IPS-20b (cell line): ENCODE results near the gene SRPK1.
A peak's percentile ranks its signal among the peaks of the same experiment; 100 is the strongest.

Experiments used
- H3K27ac ChIP-seq: one replicate; pipeline ENCODE4 v1.5.1; 2013; ENCODE audit warnings: low read length
- H3K27me3 ChIP-seq: 2 replicates; pipeline ENCODE4 v1.6.1; 2013; ENCODE audit warnings: mild to moderate bottlenecking, low read length, inconsistent platforms; ENCODE audit not compliant: insufficient read depth
- H3K36me3 ChIP-seq: 2 replicates; pipeline ENCODE4 v1.6.1; 2013; ENCODE audit warnings: low read depth, mild to moderate bottlenecking, inconsistent platforms, low read length, moderate library complexity; ENCODE audit not compliant: insufficient read depth
- H3K4me1 ChIP-seq: 2 replicates; pipeline ENCODE4 v1.6.1; 2013; ENCODE audit warnings: mild to moderate bottlenecking, control low read depth, inconsistent platforms, low read length, moderate library complexity; ENCODE audit not compliant: insufficient read depth
- H3K4me3 ChIP-seq: 2 replicates; pipeline ENCODE4 v1.5.1; 2013; ENCODE audit warnings: mild to moderate bottlenecking, low read length, inconsistent platforms
- H3K9ac ChIP-seq: 2 replicates; pipeline ENCODE4 v1.6.1; 2013; ENCODE audit warnings: low read depth, mild to moderate bottlenecking, inconsistent platforms, low read length, moderate library complexity
- H3K9me3 ChIP-seq: 2 replicates; pipeline ENCODE4 v1.6.1; 2013; ENCODE audit warnings: mild to moderate bottlenecking, low read depth, low read length, inconsistent platforms; ENCODE audit not compliant: insufficient read depth

The SRPK1 gene

GRCh38 chr6:35920793-35921732 lies at the start of gene SRPK1:
Gene SRPK1 (minus strand): TSS chr6:35921098. CDS start chr6:35921056, 42 bp downstream.
- Histone ChIP-seq H3K27me3 (no peaks in the 10 kb centered on the region; the same call in 1 of the 2 replicates), H3K36me3 (peaks cover 19% of the 10 kb centered on the region), H3K9me3 (no peaks in the 10 kb centered on the region), H3K9ac (peak within 1 kb of the TSS; percentile 91), H3K4me1 (peaks cover 10% of the 10 kb centered on the region), H3K27ac (no peak within 1 kb of the TSS), H3K4me3 (peak within 1 kb of the TSS; percentile 75)

- Histone ChIP-seq H3K4me1 (no peaks in the 10 kb centered on the region), H3K27ac (no peak overlapping the region), H3K27me3 (no peaks in the 10 kb centered on the region), H3K9me3 (no peaks in the 10 kb centered on the region), H3K4me3 (no peak overlapping the region), H3K36me3 (no peaks in the 10 kb centered on the region), H3K9ac (no peak overlapping the region)
These were observed 49.3 kb upstream of the SRPK1 start for GRCh38 chr6:35970181-35970580.

- Histone ChIP-seq H3K36me3 (no peaks in the 10 kb centered on the region), H3K9ac (no peak overlapping the region), H3K4me1 (no peaks in the 10 kb centered on the region), H3K4me3 (no peak overlapping the region), H3K27ac (no peak overlapping the region), H3K9me3 (no peaks in the 10 kb centered on the region), H3K27me3 (no peaks in the 10 kb centered on the region)
These were observed 48.7 kb upstream of the SRPK1 start for GRCh38 chr6:35969646-35970045.

- H3K36me3 ChIP-seq, result no peaks in the 10 kb centered on the region
- no peak overlapping the region for H3K27ac ChIP-seq
- H3K9me3 ChIP-seq, result no peaks in the 10 kb centered on the region
- no peaks in the 10 kb centered on the region for H3K4me1 ChIP-seq
- no peaks in the 10 kb centered on the region for H3K27me3 ChIP-seq
- H3K9ac ChIP-seq, result no peak overlapping the region
- no peak overlapping the region for H3K4me3 ChIP-seq
These were observed 47.9 kb upstream of the SRPK1 start for GRCh38 chr6:35968821-35969220.

- H3K9me3 ChIP-seq, result no peaks in the 10 kb centered on the region
- no peaks in the 10 kb centered on the region for H3K4me1 ChIP-seq
- no peaks in the 10 kb centered on the region for H3K27me3 ChIP-seq
- no peak overlapping the region for H3K9ac ChIP-seq
- no peak overlapping the region for H3K4me3 ChIP-seq
- H3K27ac ChIP-seq, result no peak overlapping the region
- H3K36me3 ChIP-seq, result no peaks in the 10 kb centered on the region
These were observed 46.3 kb upstream of the SRPK1 start for GRCh38 chr6:35967076-35967774.

- Histone ChIP-seq H3K4me3 (no peak overlapping the region), H3K4me1 (no peaks in the 10 kb centered on the region), H3K9me3 (no peaks in the 10 kb centered on the region), H3K36me3 (no peaks in the 10 kb centered on the region), H3K9ac (no peak overlapping the region), H3K27me3 (no peaks in the 10 kb centered on the region), H3K27ac (no peak overlapping the region)
These were observed 42.1 kb upstream of the SRPK1 start for GRCh38 chr6:35962779-35963560.

GRCh38 chr6:35960187-35960586 lies 39.3 kb upstream of the SRPK1 start:
- Histone ChIP-seq H3K36me3 (no peaks in the 10 kb centered on the region), H3K4me1 (no peaks in the 10 kb centered on the region), H3K4me3 (no peak overlapping the region), H3K9me3 (no peaks in the 10 kb centered on the region), H3K27me3 (no peaks in the 10 kb centered on the region), H3K9ac (no peak overlapping the region), H3K27ac (no peak overlapping the region)

GRCh38 chr6:35955970-35956369 lies 35.1 kb upstream of the SRPK1 start:
- no peak overlapping the region for H3K9ac ChIP-seq
- H3K9me3 ChIP-seq, result no peaks in the 10 kb centered on the region
- no peak overlapping the region for H3K4me3 ChIP-seq
- H3K27ac ChIP-seq, result no peak overlapping the region
- H3K4me1 ChIP-seq, result no peaks in the 10 kb centered on the region; the same call in 1 of the 2 replicates
- H3K27me3 ChIP-seq, result no peaks in the 10 kb centered on the region
- H3K36me3 ChIP-seq, result no peaks in the 10 kb centered on the region

GRCh38 chr6:35955521-35955920 lies 34.6 kb upstream of the SRPK1 start:
- Histone ChIP-seq H3K27me3 (no peaks in the 10 kb centered on the region), H3K27ac (no peak overlapping the region)

GRCh38 chr6:35955071-35955470 lies 34.2 kb upstream of the SRPK1 start:
- no peaks in the 10 kb centered on the region for H3K9me3 ChIP-seq

More at GRCh38 chr6:35955521-35955920, 34.6 kb upstream of the SRPK1 start:
- Histone ChIP-seq H3K9me3 (no peaks in the 10 kb centered on the region), H3K9ac (no peak overlapping the region), H3K4me3 (no peak overlapping the region), H3K36me3 (no peaks in the 10 kb centered on the region), H3K4me1 (peaks cover 2% of the 10 kb centered on the region; the same call in 1 of the 2 replicates)

GRCh38 chr6:35954333-35954732 lies 33.4 kb upstream of the SRPK1 start:
- Histone ChIP-seq H3K9me3 (no peaks in the 10 kb centered on the region), H3K27ac (no peak overlapping the region), H3K9ac (no peak overlapping the region), H3K4me1 (peaks cover 2% of the 10 kb centered on the region; the same call in 1 of the 2 replicates), H3K4me3 (no peak overlapping the region), H3K27me3 (no peaks in the 10 kb centered on the region), H3K36me3 (no peaks in the 10 kb centered on the region)

More at GRCh38 chr6:35955071-35955470, 34.2 kb upstream of the SRPK1 start:
- Histone ChIP-seq H3K36me3 (no peaks in the 10 kb centered on the region), H3K27ac (no peak overlapping the region), H3K4me1 (peaks cover 2% of the 10 kb centered on the region; the same call in 1 of the 2 replicates), H3K4me3 (no peak overlapping the region), H3K27me3 (no peaks in the 10 kb centered on the region), H3K9ac (no peak overlapping the region)
